ENCODE results near the gene NOD1.
"Not testable (repeated sequence)": the region's sequence is repeated elsewhere in the genome, so short reads cannot be mapped to it uniquely, and the experiment has no call there.

NOD1 gene

GRCh38 chr7:30421647-30422196, 56.9 kb downstream of the NOD1 start:
- no peak for DNase-seq (ENCODE audit: low read depth in 2 of 2)

- no peak for DNase-seq (ENCODE audit: low read depth in 2 of 2)
These were observed 57.9 kb downstream of the NOD1 start for GRCh38 chr7:30420662-30421061.

- DNase-seq (ENCODE audit: low read depth in 2 of 2) = not testable (repeated sequence)
These were observed 58.5 kb downstream of the NOD1 start for GRCh38 chr7:30420080-30420479.

GRCh38 chr7:30413864-30414263, 64.7 kb downstream of the NOD1 start:
- DNase-seq (ENCODE audit: low read depth in 2 of 2) = no peak

GRCh38 chr7:30412782-30413504, 65.6 kb downstream of the NOD1 start:
- no peak for DNase-seq (ENCODE audit: low read depth in 2 of 2)

GRCh38 chr7:30411897-30412296, 66.7 kb downstream of the NOD1 start:
- no peak for DNase-seq (ENCODE audit: low read depth in 2 of 2)

GRCh38 chr7:30411173-30411572, 67.4 kb downstream of the NOD1 start:
- no peak for DNase-seq (ENCODE audit: low read depth in 2 of 2)

- DNase-seq (ENCODE audit: low read depth in 2 of 2) = no peak
These were observed 71.7 kb downstream of the NOD1 start for GRCh38 chr7:30406664-30407425.

GRCh38 chr7:30405179-30405578, 73.4 kb downstream of the NOD1 start:
- DNase-seq (ENCODE audit: low read depth in 2 of 2) = no peak

GRCh38 chr7:30403477-30403876, 75.1 kb downstream of the NOD1 start:
- no peak for DNase-seq (ENCODE audit: low read depth in 2 of 2)

- DNase-seq (ENCODE audit: low read depth in 2 of 2) = no peak
These were observed 82.2 kb downstream of the NOD1 start for GRCh38 chr7:30396389-30396788.

- DNase-seq (ENCODE audit: low read depth in 2 of 2) = no peak
These were observed 82.9 kb downstream of the NOD1 start for GRCh38 chr7:30395676-30396075.

GRCh38 chr7:30391806-30392205, 86.8 kb downstream of the NOD1 start:
- no peak for DNase-seq (ENCODE audit: low read depth in 2 of 2)

- DNase-seq (ENCODE audit: low read depth in 2 of 2) = no peak
These were observed 87.6 kb downstream of the NOD1 start for GRCh38 chr7:30390736-30391636.

- DNase-seq (ENCODE audit: low read depth in 2 of 2) = no peak
These were observed 88.8 kb downstream of the NOD1 start for GRCh38 chr7:30389791-30390190.

GRCh38 chr7:30382607-30383006, 96.0 kb downstream of the NOD1 start:
- DNase-seq (ENCODE audit: low read depth in 2 of 2) = no peak

GRCh38 chr7:30380824-30381223, 97.8 kb downstream of the NOD1 start:
- not testable (repeated sequence) for DNase-seq (ENCODE audit: low read depth in 2 of 2)

GRCh38 chr7:30380294-30380693, 98.3 kb downstream of the NOD1 start:
- DNase-seq (ENCODE audit: low read depth in 2 of 2) = no peak

GRCh38 chr7:30379741-30380140, 98.8 kb downstream of the NOD1 start:
- DNase-seq (ENCODE audit: low read depth in 2 of 2) = no peak

- no peak for DNase-seq (ENCODE audit: low read depth in 2 of 2)
These were observed 99.5 kb downstream of the NOD1 start for GRCh38 chr7:30379131-30379530.

GRCh38 chr7:30378275-30378674, 100.3 kb downstream of the NOD1 start:
- no peak for DNase-seq (ENCODE audit: low read depth in 2 of 2)

Measured in stimulated activated CD4-positive, alpha-beta T cell treated with anti-CD3 and anti-CD28 coated beads, Interleukin-4, amount 100 ng/mL, for 48 hours (primary cell).